ENCODE measurements around the gene C3orf20.
"Not testable (repeated sequence)": the region's sequence is repeated elsewhere in the genome, so short reads cannot be mapped to it uniquely, and the experiment has no call there.

Gene C3orf20

DNA sequence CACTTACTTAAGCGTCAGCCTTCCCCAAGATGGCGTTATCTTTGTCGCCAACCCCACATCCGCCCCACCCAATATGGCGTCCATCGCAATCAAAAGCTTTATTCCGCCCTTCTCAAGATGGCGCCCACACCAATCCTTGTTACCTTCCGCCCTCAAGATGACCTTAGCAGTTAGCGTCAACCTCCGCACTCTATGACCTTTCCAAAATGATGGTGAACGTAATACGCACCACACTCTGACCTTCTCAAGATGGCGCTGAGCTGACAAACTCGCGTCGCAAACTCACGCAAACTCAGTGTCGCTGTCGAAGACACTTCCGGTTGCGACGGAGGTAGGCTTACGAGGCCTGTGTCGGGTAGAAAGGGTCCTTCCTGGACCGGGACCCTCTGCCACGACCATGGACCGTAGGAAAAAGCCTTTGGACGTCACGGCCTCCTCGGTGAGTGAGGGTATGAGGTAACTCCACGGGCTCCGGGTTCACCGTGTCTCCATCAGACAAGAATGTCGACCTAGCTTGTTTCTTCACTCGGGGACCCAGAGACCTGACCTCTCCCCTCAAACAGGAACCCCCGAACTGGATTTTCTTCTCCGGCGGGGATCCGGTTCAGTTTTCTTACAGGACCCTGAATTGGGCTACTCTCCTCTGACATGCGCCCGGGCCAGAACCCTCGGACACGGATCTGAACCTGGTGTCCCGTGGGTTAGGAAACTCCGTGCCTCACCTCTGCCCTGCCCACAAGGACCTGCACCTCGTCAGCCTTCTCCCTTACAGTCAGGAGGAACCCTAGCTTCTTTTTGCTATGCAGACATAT is 23.3 kb upstream of the C3orf20 start, which contains the start of gene CCDC174:
CCDC174 (plus strand) TSS at position 323 of the 812 bp plus-strand sequence; CDS start at position 398, 75 bp downstream.
- peak; percentile 98 for DNase-seq

DNA sequence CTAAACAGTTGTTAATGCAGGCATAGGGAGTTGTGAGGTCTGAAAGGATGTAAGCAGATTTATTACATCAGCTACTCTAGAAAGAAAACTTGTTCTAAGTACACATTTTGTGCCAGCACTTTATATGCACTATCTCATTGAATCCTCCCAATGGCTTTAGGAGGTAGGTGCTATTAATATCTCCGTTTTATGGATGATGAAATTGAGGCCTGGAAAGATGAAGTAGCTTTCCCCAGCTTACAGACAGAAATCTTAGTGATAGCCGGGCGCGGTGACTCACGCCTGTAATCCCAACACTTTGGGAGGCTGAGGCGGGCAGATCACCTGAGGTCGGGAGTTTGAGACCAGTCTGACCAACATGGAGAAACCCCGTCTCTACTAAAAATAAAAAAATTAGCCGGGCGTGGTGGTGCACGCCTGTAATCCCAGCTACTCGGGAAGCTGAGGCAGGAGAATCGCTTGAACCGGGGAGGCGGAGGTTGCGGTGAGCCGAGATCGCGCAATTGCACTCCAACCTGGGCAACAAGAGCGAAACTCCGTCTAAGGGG is 22.5 kb upstream of the C3orf20 start:
- DNase-seq = not testable (repeated sequence)

DNA sequence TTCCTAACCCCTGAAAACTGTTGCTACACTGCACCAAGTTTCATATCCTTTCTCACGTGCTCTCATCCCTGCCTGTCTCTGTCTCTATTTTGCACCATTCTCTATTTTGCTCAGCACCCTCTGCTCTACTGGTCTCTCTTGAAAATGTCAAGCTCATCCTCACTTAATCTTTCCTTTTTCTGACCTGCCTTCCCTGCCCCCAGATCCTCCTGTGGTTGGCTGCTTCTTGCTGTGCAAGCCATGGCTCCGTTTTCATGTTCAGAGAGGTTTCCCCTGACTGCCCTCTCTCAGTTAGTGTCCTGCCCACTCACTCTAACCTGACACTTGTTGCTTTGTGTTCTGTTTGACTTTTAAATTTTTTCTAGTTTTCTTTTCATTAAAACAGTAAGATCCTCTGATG is 17.4 kb upstream of the C3orf20 start:
- no peak for DNase-seq

DNA sequence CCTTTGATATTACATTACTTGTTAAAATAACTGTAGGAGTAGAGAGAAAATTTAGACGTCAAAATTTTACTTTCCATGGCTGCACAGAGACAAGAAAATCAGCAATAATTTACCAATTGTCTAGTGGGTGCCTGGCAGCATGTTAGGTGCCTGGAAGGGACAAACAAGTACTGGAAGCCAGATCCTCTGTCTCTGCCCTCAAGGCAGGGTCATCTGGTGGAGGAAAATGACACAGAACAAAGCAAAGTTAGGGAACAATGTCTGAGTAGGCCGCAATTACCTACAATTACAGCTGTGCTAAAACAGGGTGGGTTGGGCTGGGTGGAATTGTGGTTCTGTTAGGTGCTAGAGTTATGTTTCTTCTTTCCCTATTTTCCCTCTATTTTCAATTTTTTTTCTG is 16.0 kb upstream of the C3orf20 start:
- DNase-seq = no peak

DNA sequence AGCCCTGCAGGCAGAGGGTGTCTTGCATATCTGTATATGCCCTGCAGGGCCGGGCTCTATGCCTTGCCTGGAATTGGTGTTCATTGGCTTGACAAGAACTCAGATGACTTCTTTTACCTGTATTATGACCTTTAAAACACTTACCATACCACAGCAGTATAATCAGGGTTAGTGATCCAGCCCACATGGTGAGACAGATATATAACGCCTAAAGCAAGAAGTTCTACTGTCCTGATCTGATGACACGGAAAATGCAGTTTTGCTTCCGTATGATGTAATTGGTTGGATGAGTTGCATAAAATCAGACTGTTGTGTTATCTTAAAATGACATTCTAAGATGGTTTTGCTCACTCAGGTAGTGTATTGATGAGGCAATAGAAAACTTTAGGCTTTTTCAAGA is 14.0 kb upstream of the C3orf20 start:
- no peak for DNase-seq

DNA sequence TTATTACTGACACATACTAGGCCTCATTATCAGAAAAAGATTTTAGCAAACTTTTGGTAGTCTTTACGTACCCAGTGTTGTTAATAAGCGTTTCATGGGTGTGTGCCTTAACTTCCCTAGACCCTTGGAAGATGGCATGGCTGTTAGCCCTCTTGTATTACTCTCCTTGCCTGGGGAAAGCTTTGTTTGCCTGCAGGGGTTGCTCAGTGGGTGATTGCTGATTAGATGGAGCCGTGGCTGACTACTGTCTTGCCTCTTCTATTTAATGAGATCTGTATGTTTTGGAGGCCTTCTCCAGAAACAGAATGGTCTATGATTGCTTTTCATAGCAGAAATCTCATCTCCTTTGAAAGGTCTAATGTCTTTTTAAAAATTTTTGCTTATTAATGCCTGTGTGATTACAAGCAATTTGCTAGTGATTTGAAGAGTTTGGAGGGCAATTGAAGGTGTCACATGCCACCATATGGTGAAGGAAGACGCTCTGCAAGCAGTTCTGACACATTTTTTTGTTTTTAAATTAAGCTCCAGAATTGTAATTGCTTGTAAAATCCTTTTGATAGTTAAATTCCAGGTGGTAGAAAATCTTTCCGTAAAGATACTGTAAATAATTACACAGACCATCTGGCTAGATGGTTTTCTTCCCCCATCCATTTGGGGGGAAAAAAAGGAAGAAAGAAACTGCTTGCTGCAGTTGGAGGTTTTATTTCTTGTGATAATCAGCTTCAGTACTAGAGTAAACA is 11.4 kb upstream of the C3orf20 start:
- no peak for DNase-seq

DNA sequence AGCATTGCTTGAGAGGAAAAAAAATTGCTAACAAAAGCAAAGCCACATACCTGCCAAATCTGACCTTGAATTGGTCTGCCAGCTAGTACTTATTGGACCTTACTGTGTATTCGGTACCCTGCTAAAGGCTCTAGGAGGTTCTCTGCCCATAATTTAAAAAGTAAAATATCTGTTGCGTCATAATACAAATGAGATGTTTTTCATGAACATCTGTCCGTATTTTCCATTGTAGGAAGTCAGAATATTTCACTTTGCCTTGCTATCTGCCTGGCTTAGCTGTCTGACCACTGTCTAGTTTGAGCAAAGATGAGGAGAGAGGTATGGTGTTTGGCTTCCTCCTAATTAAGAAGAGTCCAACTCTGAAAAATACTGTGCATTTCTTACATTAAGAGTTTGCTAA is 10.8 kb upstream of the C3orf20 start:
- no peak for DNase-seq

DNA sequence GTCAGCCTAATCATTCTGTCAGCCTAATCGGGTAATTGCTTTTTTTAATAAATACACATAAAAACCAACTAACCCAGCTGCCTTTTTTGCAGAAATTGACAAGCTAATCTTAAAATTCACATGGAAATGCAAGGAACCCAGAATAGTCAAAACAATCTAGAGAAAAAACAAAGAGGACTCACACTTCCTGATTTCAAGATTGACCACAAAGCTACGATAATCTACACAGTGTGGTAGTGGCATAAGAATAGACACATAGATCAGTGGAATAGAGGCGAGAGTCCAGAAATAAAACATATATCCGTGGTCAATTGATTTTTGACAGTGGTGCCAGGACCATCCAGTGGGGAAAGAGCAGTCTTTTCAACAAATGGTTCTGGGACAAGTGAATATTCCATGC is 2.4 kb upstream of the C3orf20 start:
- DNase-seq = no peak

DNA sequence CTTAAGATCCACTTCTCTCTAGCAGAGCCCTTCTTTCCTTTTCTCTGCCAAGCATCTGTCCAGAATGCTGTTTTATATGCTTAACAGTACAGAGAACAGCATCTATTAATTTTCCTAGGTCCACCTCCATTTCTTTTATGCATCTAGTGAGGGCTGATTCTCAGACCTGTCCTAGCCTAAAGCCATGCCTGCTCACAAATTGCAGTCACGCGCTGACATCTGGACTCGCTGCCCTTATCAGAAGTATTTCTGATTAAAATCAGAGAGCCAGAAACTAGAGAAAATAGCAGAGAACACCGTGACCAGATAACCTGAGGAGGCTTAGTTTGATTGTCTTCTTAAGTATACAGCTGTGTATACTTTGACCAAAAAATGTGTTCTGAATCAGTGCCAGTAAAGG is 1.9 kb downstream of the C3orf20 start:
- no peak for DNase-seq

DNA sequence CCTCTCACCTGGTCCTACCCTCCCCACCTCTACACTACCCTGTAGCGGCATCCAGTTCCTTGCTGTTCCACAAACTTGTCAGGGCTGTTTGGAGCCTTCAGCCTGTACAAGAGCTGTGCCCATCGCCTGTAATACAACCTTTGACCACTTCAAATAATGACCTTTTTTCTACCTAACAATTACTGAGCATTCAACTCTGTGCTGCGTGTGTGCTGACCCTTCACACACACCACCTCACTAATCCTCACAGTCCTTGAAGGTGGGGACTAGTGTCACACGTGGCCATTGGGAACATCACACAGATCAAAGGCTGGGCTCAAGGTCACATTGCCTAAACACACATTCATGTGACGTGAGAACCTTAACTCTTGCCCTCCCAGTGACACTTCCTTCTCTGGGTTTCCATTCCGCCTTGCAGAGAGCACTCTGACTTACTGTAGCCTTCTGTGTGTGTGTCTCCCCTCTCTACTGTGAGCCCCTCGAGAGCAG is 3.1 kb downstream of the C3orf20 start:
- no peak for DNase-seq

DNA sequence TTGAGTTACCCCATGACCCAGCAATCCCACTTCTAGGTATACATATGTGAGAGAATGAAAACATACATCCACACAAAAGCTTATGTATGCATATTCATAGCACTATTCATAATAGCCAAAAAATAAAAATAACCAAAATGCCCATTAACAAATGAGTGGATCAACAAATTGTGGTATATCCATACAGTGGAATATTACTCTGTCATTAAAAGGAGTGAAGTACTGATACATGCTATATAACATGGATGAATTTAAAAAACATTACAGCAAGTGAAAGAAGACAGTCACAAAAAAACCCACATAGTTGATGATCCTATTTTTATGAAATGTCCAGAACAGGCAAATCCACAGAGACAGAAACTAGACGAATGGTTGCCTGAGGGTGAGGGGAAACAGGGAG is 5.2 kb downstream of the C3orf20 start:
- DNase-seq = no peak

DNA sequence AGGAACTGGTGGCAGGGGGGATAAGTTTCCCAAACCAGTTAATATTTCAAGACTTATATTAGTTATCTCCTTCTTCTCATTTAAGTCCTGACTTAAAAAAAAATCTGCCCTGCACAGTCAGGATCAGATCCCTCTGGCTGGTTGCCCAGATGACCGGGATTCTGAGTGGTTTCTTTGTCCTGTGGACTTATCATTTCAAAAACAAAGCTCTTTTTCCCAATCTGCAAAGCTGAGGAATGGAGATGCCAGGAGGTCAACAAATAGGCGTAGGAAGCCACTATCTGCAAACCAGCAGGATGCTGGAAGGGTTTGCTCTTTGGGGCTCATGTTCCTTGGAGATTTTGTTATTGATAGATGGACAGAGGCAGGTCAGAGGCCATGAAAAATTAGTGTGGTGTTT is 5.8 kb downstream of the C3orf20 start:
- no peak for DNase-seq

DNA sequence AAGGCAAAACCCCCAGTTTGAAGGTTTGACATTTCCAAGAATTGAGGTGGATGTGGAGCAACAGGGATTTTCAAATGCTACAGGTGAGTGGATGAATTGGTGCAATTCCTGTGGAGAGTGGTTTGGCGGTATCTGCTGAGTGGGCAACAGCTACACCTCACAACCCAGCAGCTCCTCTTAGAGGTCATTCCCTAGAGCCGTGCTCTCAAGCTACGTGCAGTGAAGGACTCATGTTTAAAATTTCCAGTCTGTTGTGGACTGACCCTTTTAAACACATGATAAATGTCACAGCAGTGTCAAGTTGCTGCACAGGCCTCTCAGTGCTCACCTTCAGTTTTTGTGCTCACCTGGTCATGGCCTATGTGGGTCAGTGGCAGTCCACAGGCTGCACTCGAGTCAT is 9.5 kb downstream of the C3orf20 start:
- DNase-seq = no peak

DNA sequence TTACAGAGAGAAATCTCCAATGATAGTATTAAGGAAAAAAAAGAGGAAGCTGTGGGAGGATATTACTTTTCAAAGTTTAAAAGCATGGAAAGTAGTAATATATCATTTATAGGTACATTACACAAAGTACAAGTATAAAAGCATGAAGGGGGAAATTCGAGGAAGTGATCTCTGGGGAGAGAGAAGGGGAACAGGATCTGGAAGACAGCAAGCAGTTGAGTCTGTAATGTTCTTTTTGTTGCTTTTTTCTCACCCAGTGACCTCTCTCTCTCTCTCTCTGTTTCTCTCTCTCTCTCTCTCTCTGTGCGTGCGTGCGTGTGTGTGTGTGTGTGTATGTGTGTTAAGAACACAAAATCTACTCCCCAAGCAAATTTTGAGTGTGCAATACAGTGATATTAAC is 10.2 kb downstream of the C3orf20 start:
- DNase-seq = no peak

DNA sequence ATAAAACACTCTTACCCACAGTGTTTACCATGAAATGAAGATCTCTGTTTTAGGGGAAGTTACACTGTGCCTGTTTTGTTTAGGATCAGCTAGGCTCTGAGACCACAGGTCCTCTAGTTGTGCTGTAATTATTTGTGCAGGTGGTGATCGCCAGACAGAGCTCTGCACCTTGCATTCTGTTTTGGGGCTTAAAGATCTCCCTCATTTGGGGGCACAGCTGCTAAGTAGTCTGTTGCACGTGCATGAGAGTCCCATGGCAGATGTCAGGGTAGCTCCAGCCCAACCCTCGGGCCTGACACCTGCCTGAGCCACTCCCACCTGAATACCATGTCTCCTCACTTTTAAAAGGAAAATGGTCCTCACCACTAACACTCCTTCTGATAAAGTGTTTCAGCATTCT is 12.4 kb downstream of the C3orf20 start:
- no peak for DNase-seq

DNA sequence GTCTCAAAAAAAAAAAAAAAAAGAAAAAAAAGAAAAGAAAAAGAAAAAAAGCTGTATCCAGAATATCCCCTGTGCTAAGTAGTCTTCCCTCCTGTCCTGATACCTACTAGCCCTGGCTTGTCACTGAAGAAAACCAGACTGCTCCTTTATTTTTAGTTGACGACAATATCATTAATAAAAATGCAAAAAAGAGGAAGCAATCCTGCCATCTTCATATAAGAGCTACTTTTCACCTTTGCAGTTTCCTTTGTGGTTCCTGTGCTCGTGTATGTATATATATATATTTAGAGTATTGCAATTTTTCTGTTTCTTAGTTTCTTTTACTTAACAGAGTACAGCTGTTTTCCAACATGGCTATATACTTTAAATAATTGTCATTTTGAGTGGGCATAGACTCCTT is 13.6 kb downstream of the C3orf20 start:
- no peak for DNase-seq

DNA sequence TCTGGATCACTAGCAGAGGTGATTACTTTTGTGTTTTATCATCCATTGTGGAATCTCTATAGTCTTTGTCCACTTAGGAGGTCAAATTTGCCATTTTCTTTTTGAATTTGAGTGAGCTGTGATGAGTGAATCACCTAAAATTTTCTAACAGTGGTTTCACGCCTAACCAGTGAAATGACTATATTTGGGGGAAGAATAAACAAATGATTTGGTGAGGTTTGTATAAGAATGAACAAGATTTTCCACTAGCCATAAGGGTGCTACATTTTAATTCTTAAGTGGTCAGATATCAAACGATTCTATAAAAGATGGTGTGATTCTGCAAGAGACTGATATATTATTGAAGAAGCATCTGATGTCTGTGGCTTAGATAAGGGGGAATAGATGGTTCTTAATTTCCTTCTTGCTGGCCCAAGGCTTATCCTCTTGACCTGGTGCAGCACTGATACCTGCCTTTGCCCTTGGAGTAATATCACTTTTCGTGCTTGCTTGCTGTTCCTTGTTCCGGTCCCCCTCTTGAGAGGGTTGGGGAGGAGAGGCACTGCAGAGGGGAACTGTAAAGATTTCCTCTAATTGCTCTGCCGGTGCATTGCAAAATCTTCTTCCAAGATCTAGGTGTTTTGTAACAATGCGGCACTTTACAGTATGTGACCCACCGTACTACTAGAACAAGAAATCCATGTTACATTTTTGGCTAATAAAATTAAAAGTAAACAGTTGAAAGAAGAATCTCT is 14.5 kb downstream of the C3orf20 start:
- DNase-seq = no peak

DNA sequence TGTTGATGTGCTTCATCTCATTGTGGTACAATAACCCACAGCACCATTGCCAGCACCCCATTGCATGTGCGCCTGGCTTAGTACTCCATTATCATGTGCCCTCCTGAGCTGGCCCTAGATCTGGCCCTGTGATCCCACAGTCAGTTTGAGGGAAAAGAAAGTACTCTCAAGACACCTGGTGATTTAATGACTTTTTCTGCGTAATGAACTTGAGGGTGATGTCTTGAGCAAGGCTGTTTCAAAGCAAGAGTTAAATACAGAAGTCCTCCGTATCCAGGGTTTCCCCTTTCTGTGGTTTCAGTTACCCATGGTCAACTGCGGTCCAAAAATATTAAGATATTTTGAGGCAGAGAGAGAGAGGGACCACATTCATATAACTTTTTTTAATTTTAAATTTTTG is 16.3 kb downstream of the C3orf20 start:
- DNase-seq = no peak

DNA sequence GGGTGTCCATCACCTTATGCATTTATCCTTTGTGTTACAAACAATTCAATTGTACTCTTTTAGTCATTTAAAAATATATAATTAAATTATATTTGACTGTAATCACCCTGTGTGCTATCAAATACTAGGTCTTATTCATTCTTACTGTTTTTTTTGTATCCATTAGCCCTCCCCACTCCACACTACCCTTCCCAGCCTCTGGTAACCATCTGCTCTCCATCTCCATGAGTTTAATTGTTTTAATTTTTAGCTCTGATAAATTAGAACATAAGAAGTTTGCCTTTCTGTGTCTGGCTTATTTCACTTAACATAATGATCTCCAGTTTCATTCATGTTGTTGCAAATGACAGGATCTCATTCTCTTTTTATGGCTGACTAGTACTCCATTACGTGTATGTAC is 16.8 kb downstream of the C3orf20 start:
- DNase-seq = no peak

DNA sequence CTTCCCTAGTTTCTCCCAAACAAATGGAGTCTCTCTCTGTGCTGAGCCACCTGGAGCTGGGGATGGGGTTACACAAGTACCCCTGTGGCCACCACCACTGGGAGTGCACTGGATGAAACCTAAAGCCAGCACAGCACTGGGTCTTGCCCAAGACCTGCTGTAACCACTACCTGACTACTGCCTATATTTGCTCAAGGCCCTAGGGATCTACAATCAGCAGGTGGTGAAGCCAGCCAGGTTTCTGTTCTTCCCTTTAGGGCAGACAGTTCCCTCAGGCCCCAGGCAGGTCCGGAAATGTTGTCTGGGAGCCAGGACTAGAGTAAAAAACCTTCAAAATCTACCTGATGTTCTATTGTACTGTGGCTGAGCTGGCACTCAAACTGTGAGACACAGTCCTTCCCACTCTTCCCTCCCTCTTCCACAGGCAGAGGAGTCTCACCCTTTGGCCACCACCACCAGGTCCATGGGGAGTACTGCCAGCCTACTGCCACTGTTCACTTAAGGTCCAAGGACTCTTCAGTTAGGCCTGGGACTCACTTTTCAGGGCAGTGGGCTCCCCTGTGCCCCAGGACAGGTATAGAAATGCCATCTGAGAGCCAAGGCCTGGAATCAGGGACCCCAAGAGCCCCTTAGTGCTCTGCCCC is 23.8 kb downstream of the C3orf20 start:
- no peak for DNase-seq

DNA sequence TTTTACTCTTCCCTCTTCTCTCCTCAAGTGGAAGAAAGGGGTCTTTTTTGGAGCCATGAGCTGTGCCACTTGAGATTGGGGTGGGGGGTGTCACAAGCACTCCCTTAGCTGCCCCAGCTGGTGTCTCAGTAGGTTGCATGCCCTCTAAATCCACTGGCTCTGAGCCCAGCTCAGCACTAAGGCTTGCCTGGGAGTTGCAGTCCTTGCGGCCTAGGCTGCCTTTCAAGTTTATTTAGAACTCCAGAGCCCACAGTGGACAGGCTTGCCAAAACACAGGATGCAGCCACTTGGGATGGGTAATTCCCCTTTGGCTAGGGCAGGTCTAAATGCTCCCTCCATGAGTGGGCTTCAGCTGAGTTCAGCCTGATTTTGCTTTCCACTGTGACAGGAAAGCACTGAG is 24.7 kb downstream of the C3orf20 start:
- no peak for DNase-seq

DNA sequence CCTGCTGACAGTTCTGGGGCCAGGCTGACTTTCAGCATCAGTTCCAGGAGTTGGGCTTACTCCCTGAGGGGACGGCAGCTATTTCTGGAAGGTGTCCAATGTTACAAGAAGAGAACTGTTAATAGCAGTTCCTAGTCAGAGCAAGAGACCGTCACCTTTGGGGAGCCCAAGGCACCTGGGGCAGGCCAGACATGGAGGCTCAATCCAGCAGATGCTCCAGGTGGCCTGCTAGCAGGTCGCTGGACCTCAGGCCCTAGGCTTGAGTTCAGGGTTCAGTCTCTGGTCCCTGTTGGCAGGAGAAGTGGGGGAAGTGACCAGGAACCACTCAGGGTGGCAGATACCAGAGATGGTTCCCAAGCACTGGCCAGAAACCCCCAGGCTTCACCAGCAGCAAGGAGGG is 25.9 kb downstream of the C3orf20 start:
- no peak for DNase-seq

DNA sequence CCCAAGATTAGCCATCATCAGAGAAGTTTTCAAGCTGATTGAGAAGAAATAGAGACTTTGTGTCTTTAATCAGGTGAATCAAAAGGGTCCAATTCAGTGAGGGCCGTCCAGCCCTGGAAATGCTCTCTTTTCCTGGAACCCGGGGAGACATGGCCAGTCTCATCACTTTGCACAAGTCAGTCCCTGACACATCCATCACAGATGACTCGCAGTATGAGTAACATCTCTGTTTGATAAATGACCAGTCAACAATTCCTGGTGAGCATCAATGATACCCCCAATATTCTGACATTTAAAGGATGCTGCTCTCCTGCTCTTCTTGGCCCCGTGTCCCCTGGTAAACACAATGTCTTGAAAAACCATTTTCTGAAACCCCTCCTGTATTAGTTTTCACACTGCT is 26.7 kb downstream of the C3orf20 start:
- no peak for DNase-seq
